HCT116 (cell line): ENCODE measurements around the gene NUDT22. TPM values are rescaled to one million over a fixed set of nuclear protein-coding genes. Genes with fewer than 3 reads are reported as not detected.

Source experiments
- ATAC-seq: fragments of 200-7000 bp; cut with Tn5 transposase; 2 replicates; pipeline ENCODE4 v1.9.1; 2020; ENCODE audit warnings: mild to moderate bottlenecking, moderate library complexity
- BruUV-seq: library from RNA; stranded (reverse); fragments of 400-500 nt; replicated peaks from 2 replicates; lab custom pipeline; 2021; lab: Mats Ljungman, UMichigan
- CTCF ChIA-PET: fragments of 300-600 bp; sonication (Branson Sonifier 250); formaldehyde crosslinking; loops from one replicate; lab custom pipeline; 2021; ENCODE audit warnings: antibody characterized with exemption; lab: Charles Lee
- POLR2A ChIA-PET: fragments of 300-600, 350-600 bp; sonication (Branson Sonifier 250); formaldehyde crosslinking; loops from one replicate; lab custom pipeline; 2021; ENCODE audit warnings: antibody characterized with exemption; lab: Charles Lee
- RAD21 ChIA-PET, 2 experiments: fragments of 300-600 bp; sonication (Branson Sonifier 250); formaldehyde crosslinking; loops; one replicate each; lab custom pipeline; 2023; ENCODE audit warnings: low total read pairs in 2 of 2; ENCODE audit not compliant: uncharacterized antibody in 2 of 2, unreplicated experiment in 2 of 2, low non-redundant PET in 1 of 2; lab: Charles Lee
- DNase-seq: peaks from one replicate; pipeline ENCODE4 v3.0.0-alpha.2; 2010; ENCODE audit warnings: low read depth, low spot score
- H2AFZ ChIP-seq: fragments of 200-600 bp; shearing (Covaris generic), sonication (generic); 2 replicates; pipeline ENCODE4 v1.6.1; 2017; ENCODE audit warnings: low read depth, mixed run types, mixed read lengths, antibody characterized with exemption, low read length; ENCODE audit not compliant: poor library complexity, severe bottlenecking
- H3K27ac ChIP-seq: 2 replicates; pipeline ENCODE4 v1.5.1; 2012; ENCODE audit warnings: low read depth, low read length
- H3K27me3 ChIP-seq: fragments of 200-600 bp; sonication (generic); 2 replicates; pipeline ENCODE4 v1.6.1; 2016; ENCODE audit warnings: mixed run types, low read length, mixed read lengths; ENCODE audit not compliant: insufficient read depth
- H3K36me3 ChIP-seq, 2 experiments: fragments of 200-500 bp in 1 of 2; fragments of 200-600 bp in 1 of 2; sonication (Bioruptor generic) in 1 of 2; sonication (generic) in 1 of 2; 2 replicates each; pipeline versions ENCODE4 v1.5.1 to v1.6.1; 2014 to 2016; ENCODE audit warnings: low read length in 2 of 2, inconsistent platforms in 1 of 2, mixed read lengths in 1 of 2, mixed run types in 1 of 2; ENCODE audit not compliant: insufficient read depth in 2 of 2, control insufficient read depth in 1 of 2
- H3K4me1 ChIP-seq, 2 experiments: fragments of 200-600 bp in 1 of 2; sonication (generic) in 1 of 2; 2 replicates each; pipeline versions ENCODE4 v1.5.1 to v1.6.1; 2012 to 2017; ENCODE audit warnings: low read length in 2 of 2, inconsistent platforms in 1 of 2, mild to moderate bottlenecking in 1 of 2, mixed read lengths in 1 of 2, mixed run types in 1 of 2, moderate library complexity in 1 of 2; ENCODE audit not compliant: insufficient read depth in 2 of 2, control insufficient read depth in 1 of 2
- H3K4me2 ChIP-seq: fragments of 200-600 bp; sonication (generic); 2 replicates; pipeline ENCODE4 v1.6.1; 2017; ENCODE audit warnings: mixed run types, low read length, mixed read lengths
- H3K4me3 ChIP-seq, 2 experiments: fragments of 200-600 bp in 1 of 2; sonication (generic) in 1 of 2; replicated peaks in 1 of 2; 2 replicates each; pipeline ENCODE4 v1.5.1; 2011 to 2016; ENCODE audit warnings: low read length in 2 of 2, control low read depth in 1 of 2, low read depth in 1 of 2, mild to moderate bottlenecking in 1 of 2, mixed read lengths in 1 of 2, mixed run types in 1 of 2
- H3K79me2 ChIP-seq: fragments of 200-600 bp; sonication (generic); 2 replicates; pipeline ENCODE4 v1.6.1; 2017; ENCODE audit warnings: mild to moderate bottlenecking, mixed run types, low read length, moderate library complexity, mixed read lengths; ENCODE audit not compliant: insufficient read depth
- H3K9ac ChIP-seq: fragments of 200-600 bp; sonication (generic); 2 replicates; pipeline ENCODE4 v1.6.1; 2016; ENCODE audit warnings: low read length, mixed read lengths
- H3K9me2 ChIP-seq: fragments of 200-600 bp; sonication (generic), shearing (Covaris generic); 2 replicates; pipeline ENCODE4 v1.6.1; 2017; ENCODE audit warnings: mixed run types, mild to moderate bottlenecking, moderate library complexity; ENCODE audit not compliant: insufficient read depth
- H3K9me3 ChIP-seq, 2 experiments: fragments of 200-500 bp in 1 of 2; fragments of 200-600 bp in 1 of 2; sonication (Bioruptor generic) in 1 of 2; sonication (generic) in 1 of 2; 2 replicates each; pipeline ENCODE4 v1.6.1; 2014 to 2017; ENCODE audit warnings: low read length in 2 of 2, mixed read lengths in 2 of 2, inconsistent platforms in 1 of 2, low read depth in 1 of 2, mild to moderate bottlenecking in 1 of 2, mixed run types in 1 of 2, moderate library complexity in 1 of 2; ENCODE audit not compliant: control insufficient read depth in 1 of 2, insufficient read depth in 1 of 2
- H4K20me1 ChIP-seq: fragments of 200-600 bp; sonication (generic), shearing (Covaris generic); 2 replicates; pipeline ENCODE4 v1.6.1; 2017; ENCODE audit warnings: mixed run types, mild to moderate bottlenecking, moderate library complexity; ENCODE audit not compliant: insufficient read depth
- CBX3 ChIP-seq: IDR thresholded peaks from 2 replicates; pipeline ENCODE4 v1.6.1; 2012; ENCODE audit warnings: low read depth
- CEBPB ChIP-seq: IDR thresholded peaks from 2 replicates; pipeline ENCODE4 v1.6.1; 2012; ENCODE audit warnings: low read depth
- EGR1 ChIP-seq: IDR thresholded peaks from 2 replicates; pipeline ENCODE4 v1.6.1; 2012; ENCODE audit warnings: low read depth
- ELF1 ChIP-seq: IDR thresholded peaks from 2 replicates; pipeline ENCODE4 v1.6.1; 2012; ENCODE audit warnings: low read depth, borderline replicate concordance
- EZH2 ChIP-seq: fragments of 200-600 bp; sonication (generic); IDR thresholded peaks from 2 replicates; pipeline ENCODE4 v1.6.1; 2017; ENCODE audit warnings: antibody characterized with exemption, mixed run types
- EZH2phosphoT487 ChIP-seq: fragments of 200-600 bp; IDR thresholded peaks from 2 replicates; pipeline ENCODE4 v1.6.1; 2018; ENCODE audit warnings: antibody characterized with exemption, borderline replicate concordance
- FOSL1 ChIP-seq: IDR thresholded peaks from 2 replicates; pipeline ENCODE4 v1.6.1; 2012; ENCODE audit warnings: low read depth
- POLR2AphosphoS5 ChIP-seq: IDR thresholded peaks from 2 replicates; pipeline ENCODE4 v1.6.1; 2011; ENCODE audit warnings: mild to moderate bottlenecking, low read depth, low read length, moderate library complexity
- SIN3A ChIP-seq: IDR thresholded peaks from 2 replicates; pipeline ENCODE4 v1.6.1; 2012; ENCODE audit warnings: low read depth
- SP1 ChIP-seq: IDR thresholded peaks from 2 replicates; pipeline ENCODE4 v1.6.1; 2012; ENCODE audit warnings: low read depth
- SRF ChIP-seq: IDR thresholded peaks from 2 replicates; pipeline ENCODE4 v1.6.1; 2012; ENCODE audit warnings: low read depth
- TCF7L2 ChIP-seq: IDR thresholded peaks from 2 replicates; pipeline ENCODE4 v1.7.0; 2011; ENCODE audit warnings: borderline replicate concordance, inconsistent platforms; ENCODE audit not compliant: insufficient read depth, insufficient read length; ENCODE audit errors: extremely low read depth
- ZFX ChIP-seq: fragments of 450-650 bp; IDR thresholded peaks from 2 replicates; pipeline ENCODE4 v1.6.1; 2017
- ZNF274 ChIP-seq: fragments of 200-500 bp; sonication (Bioruptor generic); IDR thresholded peaks from 2 replicates; pipeline ENCODE4 v1.6.1; 2014; ENCODE audit warnings: mild to moderate bottlenecking, low read depth, low read length, inconsistent platforms
- intact Hi-C: fragments of 100-400 bp; cut with micrococcal nuclease; formaldehyde crosslinking; loops from 2 replicates; pipeline ENCODE4 v1.10.0; 2022
- total RNA-seq: library from RNA; stranded (reverse); gene quantifications from one replicate; pipeline ENCODE4 v1.2.1, GENCODE V29; 2021; ENCODE audit not compliant: unreplicated experiment
- TF ChIP-seq, protein P1 (sequence below): IDR thresholded peaks from 2 replicates; pipeline ENCODE4 v1.6.1; 2012
- TF ChIP-seq, protein P2 (sequence below), 3 experiments: fragments of 200-600 bp in 1 of 3; sonication (generic) in 1 of 3; IDR thresholded peaks in 2 of 3; conservative IDR thresholded peaks in 1 of 3; 2 replicates each; pipeline ENCODE4 v1.5.1; 2012 to 2017; ENCODE audit warnings: low read depth in 2 of 3, low read length in 2 of 3, antibody characterized with exemption in 1 of 3, borderline replicate concordance in 1 of 3, control low read depth in 1 of 3, mild to moderate bottlenecking in 1 of 3, mixed read lengths in 1 of 3, mixed run types in 1 of 3, moderate library complexity in 1 of 3; ENCODE audit not compliant: insufficient read depth in 1 of 3
- TF ChIP-seq, protein P3 (sequence below): IDR thresholded peaks from 2 replicates; pipeline ENCODE4 v1.6.1; 2012
- TF ChIP-seq, protein P4 (sequence below): IDR thresholded peaks from 2 replicates; pipeline ENCODE4 v1.6.1; 2012; ENCODE audit warnings: low read depth
- TF ChIP-seq, protein P5 (sequence below): IDR thresholded peaks from 2 replicates; pipeline ENCODE4 v1.6.1; 2011; ENCODE audit warnings: mild to moderate bottlenecking, low read length, moderate library complexity; ENCODE audit not compliant: insufficient replicate concordance; ENCODE audit errors: extremely low read depth

The NUDT22 gene
- total RNA-seq, 1 experiment from 2014 or later = 70.9 TPM

DNA sequence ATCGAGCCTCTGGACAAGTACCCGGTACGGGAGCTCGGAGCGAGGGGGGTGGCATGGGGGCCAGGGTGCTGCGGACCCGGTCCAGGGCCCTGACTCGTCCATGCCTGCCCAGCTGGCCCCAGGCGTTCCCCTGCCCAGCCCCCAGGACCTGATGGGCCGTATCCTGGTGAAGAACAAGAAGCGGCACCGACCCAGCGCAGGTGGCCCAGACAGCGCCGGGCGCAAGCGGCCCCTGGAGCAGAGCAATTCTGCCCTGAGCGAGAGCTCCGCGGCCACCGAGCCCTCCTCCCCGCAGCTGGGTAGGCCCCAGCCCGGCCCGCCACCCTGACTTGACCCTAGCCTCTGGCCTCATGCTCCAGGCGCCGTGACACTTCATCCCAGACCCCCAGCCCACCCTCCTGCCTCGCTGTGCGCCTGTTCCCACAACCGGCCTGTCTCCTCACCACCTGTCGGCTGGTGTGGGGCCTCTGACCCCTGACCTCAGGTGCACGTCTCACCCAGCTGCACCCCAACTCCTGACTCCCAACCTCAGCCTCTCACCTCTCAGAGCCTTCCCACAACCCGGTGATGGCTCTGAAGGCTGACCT lies 33.0 kb downstream of the NUDT22 start:
- H3K4me2 ChIP-seq = no peak overlapping the region
- no peak overlapping the region for H3K9ac ChIP-seq
- peaks cover 4 to 11% of the 10 kb centered on the region in 2 experiments; a peak in 3 of 4 replicates for H3K4me1 ChIP-seq
- DNase-seq (no peak), ATAC-seq (no peak)
- H3K79me2 ChIP-seq = peaks cover 14% of the 10 kb centered on the region; the same call in 1 of the 2 replicates
- TF ChIP-seq FOSL1 (no peak), CEBPB (no peak), EZH2phosphoT487 (no peak), POLR2AphosphoS5 (no peak), EZH2 (no peak), CBX3 (no peak), SIN3A (no peak), ZFX (no peak), ZNF274 (no peak), TCF7L2 (no peak), EGR1 (no peak), ELF1 (no peak), SP1 (no peak), SRF (no peak)
- TF ChIP-seq, protein P1, sequence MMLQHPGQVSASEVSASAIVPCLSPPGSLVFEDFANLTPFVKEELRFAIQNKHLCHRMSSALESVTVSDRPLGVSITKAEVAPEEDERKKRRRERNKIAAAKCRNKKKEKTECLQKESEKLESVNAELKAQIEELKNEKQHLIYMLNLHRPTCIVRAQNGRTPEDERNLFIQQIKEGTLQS = no peak
- TF ChIP-seq, protein P2, sequence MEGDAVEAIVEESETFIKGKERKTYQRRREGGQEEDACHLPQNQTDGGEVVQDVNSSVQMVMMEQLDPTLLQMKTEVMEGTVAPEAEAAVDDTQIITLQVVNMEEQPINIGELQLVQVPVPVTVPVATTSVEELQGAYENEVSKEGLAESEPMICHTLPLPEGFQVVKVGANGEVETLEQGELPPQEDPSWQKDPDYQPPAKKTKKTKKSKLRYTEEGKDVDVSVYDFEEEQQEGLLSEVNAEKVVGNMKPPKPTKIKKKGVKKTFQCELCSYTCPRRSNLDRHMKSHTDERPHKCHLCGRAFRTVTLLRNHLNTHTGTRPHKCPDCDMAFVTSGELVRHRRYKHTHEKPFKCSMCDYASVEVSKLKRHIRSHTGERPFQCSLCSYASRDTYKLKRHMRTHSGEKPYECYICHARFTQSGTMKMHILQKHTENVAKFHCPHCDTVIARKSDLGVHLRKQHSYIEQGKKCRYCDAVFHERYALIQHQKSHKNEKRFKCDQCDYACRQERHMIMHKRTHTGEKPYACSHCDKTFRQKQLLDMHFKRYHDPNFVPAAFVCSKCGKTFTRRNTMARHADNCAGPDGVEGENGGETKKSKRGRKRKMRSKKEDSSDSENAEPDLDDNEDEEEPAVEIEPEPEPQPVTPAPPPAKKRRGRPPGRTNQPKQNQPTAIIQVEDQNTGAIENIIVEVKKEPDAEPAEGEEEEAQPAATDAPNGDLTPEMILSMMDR (IDR thresholded peaks at IDR 0.05 in 2 of 3, conservative IDR thresholded peaks at IDR 0.05 in 1 of 3; ENCODE audit: borderline replicate concordance in 1 of 3, insufficient read depth in 1 of 3, low read depth in 2 of 3, low read length in 2 of 3) = no peak
- TF ChIP-seq, protein P3, sequence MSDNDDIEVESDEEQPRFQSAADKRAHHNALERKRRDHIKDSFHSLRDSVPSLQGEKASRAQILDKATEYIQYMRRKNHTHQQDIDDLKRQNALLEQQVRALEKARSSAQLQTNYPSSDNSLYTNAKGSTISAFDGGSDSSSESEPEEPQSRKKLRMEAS = no peak
- TF ChIP-seq, protein P4, sequence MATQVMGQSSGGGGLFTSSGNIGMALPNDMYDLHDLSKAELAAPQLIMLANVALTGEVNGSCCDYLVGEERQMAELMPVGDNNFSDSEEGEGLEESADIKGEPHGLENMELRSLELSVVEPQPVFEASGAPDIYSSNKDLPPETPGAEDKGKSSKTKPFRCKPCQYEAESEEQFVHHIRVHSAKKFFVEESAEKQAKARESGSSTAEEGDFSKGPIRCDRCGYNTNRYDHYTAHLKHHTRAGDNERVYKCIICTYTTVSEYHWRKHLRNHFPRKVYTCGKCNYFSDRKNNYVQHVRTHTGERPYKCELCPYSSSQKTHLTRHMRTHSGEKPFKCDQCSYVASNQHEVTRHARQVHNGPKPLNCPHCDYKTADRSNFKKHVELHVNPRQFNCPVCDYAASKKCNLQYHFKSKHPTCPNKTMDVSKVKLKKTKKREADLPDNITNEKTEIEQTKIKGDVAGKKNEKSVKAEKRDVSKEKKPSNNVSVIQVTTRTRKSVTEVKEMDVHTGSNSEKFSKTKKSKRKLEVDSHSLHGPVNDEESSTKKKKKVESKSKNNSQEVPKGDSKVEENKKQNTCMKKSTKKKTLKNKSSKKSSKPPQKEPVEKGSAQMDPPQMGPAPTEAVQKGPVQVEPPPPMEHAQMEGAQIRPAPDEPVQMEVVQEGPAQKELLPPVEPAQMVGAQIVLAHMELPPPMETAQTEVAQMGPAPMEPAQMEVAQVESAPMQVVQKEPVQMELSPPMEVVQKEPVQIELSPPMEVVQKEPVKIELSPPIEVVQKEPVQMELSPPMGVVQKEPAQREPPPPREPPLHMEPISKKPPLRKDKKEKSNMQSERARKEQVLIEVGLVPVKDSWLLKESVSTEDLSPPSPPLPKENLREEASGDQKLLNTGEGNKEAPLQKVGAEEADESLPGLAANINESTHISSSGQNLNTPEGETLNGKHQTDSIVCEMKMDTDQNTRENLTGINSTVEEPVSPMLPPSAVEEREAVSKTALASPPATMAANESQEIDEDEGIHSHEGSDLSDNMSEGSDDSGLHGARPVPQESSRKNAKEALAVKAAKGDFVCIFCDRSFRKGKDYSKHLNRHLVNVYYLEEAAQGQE = no peak
- TF ChIP-seq, protein P5, sequence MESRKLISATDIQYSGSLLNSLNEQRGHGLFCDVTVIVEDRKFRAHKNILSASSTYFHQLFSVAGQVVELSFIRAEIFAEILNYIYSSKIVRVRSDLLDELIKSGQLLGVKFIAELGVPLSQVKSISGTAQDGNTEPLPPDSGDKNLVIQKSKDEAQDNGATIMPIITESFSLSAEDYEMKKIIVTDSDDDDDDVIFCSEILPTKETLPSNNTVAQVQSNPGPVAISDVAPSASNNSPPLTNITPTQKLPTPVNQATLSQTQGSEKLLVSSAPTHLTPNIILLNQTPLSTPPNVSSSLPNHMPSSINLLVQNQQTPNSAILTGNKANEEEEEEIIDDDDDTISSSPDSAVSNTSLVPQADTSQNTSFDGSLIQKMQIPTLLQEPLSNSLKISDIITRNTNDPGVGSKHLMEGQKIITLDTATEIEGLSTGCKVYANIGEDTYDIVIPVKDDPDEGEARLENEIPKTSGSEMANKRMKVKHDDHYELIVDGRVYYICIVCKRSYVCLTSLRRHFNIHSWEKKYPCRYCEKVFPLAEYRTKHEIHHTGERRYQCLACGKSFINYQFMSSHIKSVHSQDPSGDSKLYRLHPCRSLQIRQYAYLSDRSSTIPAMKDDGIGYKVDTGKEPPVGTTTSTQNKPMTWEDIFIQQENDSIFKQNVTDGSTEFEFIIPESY = no peak
- no TSS peak for BruUV-seq
- intact Hi-C loops = no loop called here
- H3K9me3 ChIP-seq = no peaks in the 10 kb centered on the region
- POLR2A ChIA-PET = no interaction called here
- H3K36me3 ChIP-seq = peaks cover 30 to 67% of the 10 kb centered on the region in 2 experiments; a peak in 3 of 4 replicates
- CTCF ChIA-PET = no interaction called here
- H4K20me1 ChIP-seq = no peaks in the 10 kb centered on the region
- no peak overlapping the region for H2AFZ ChIP-seq
- H3K27ac ChIP-seq = no peak overlapping the region
- H3K27me3 ChIP-seq = no peaks in the 10 kb centered on the region
- H3K9me2 ChIP-seq = no peaks in the 10 kb centered on the region
- no peak overlapping the region for H3K4me3 ChIP-seq
- RAD21 ChIA-PET = no interaction called here
